ENCODE measurements around the gene ATP9B.
"Not testable (repeated sequence)": the region's sequence is repeated elsewhere in the genome, so short reads cannot be mapped to it uniquely, and the experiment has no call there.

The ATP9B gene

GRCh38 chr18:79250301-79250981 lies 181.2 kb downstream of the ATP9B start:
- H3K4me1 Mint-ChIP-seq (ENCODE audit: low read depth in 2 of 2): peaks cover 6 to 11% of the 10 kb centered on the region in 2 donors
- no peak overlapping the region for H3K4me3 Mint-ChIP-seq
- H3K27ac Mint-ChIP-seq: no peak overlapping the region
- DNase-seq (no peak), ATAC-seq (replicated peaks) (no peak)
- H3K9me3 Mint-ChIP-seq: no peaks in the 10 kb centered on the region
- no peaks in the 10 kb centered on the region for H3K27me3 Mint-ChIP-seq
- peaks cover 17% of the 10 kb centered on the region for H3K36me3 Mint-ChIP-seq (ENCODE audit: insufficient read depth)

- peaks cover 19% of the 10 kb centered on the region for H3K36me3 Mint-ChIP-seq (ENCODE audit: insufficient read depth)
- H3K4me1 Mint-ChIP-seq (ENCODE audit: low read depth in 2 of 2): peaks cover 6 to 11% of the 10 kb centered on the region in 2 donors
- H3K27ac Mint-ChIP-seq: no peak overlapping the region
- no peak for ATAC-seq (replicated peaks)
- no peaks in the 10 kb centered on the region for H3K27me3 Mint-ChIP-seq
- H3K9me3 Mint-ChIP-seq: no peaks in the 10 kb centered on the region
- DNase-seq: no peak
- H3K4me3 Mint-ChIP-seq: no peak overlapping the region
Observed at GRCh38 chr18:79251021-79251420, 181.8 kb downstream of the ATP9B start.

GRCh38 chr18:79252904-79253633 lies 183.9 kb downstream of the ATP9B start:
- Mint-ChIP-seq H3K4me3 (no peak overlapping the region), H3K27ac (no peak overlapping the region), H3K9me3 (no peaks in the 10 kb centered on the region), H3K27me3 (no peaks in the 10 kb centered on the region), H3K4me1 (ENCODE audit: low read depth in 2 of 2) (peaks cover 0 to 6% of the 10 kb centered on the region in 2 donors), H3K36me3 (ENCODE audit: insufficient read depth) (peaks cover 22% of the 10 kb centered on the region)
- ATAC-seq (replicated peaks) (no peak), DNase-seq (no peak)

- Mint-ChIP-seq H3K4me1 (ENCODE audit: low read depth in 2 of 2) (no peaks in the 10 kb centered on the region), H3K27ac (no peak overlapping the region), H3K36me3 (ENCODE audit: insufficient read depth) (peaks cover 20% of the 10 kb centered on the region), H3K27me3 (no peaks in the 10 kb centered on the region), H3K4me3 (no peak overlapping the region), H3K9me3 (no peaks in the 10 kb centered on the region)
- ATAC-seq (replicated peaks) (no peak), DNase-seq (no peak)
Observed at GRCh38 chr18:79257480-79257879, 188.3 kb downstream of the ATP9B start.

- no peaks in the 10 kb centered on the region for H3K4me1 Mint-ChIP-seq (ENCODE audit: low read depth in 2 of 2)
- ATAC-seq (replicated peaks) (no peak), DNase-seq (no peak)
- peaks cover 13% of the 10 kb centered on the region for H3K36me3 Mint-ChIP-seq (ENCODE audit: insufficient read depth)
- no peaks in the 10 kb centered on the region for H3K9me3 Mint-ChIP-seq
- H3K27me3 Mint-ChIP-seq: no peaks in the 10 kb centered on the region
- H3K27ac Mint-ChIP-seq: no peak overlapping the region
- H3K4me3 Mint-ChIP-seq: no peak overlapping the region
Observed at GRCh38 chr18:79258447-79258846, 189.3 kb downstream of the ATP9B start.

GRCh38 chr18:79259218-79259617 lies 190.0 kb downstream of the ATP9B start:
- no peaks in the 10 kb centered on the region for H3K27me3 Mint-ChIP-seq
- ATAC-seq (replicated peaks) (no peak), DNase-seq (no peak)
- no peaks in the 10 kb centered on the region for H3K4me1 Mint-ChIP-seq (ENCODE audit: low read depth in 2 of 2)
- H3K4me3 Mint-ChIP-seq: no peak overlapping the region
- H3K36me3 Mint-ChIP-seq (ENCODE audit: insufficient read depth): peaks cover 12% of the 10 kb centered on the region
- H3K9me3 Mint-ChIP-seq: no peaks in the 10 kb centered on the region
- no peak overlapping the region for H3K27ac Mint-ChIP-seq

GRCh38 chr18:79260023-79260422 lies 190.8 kb downstream of the ATP9B start:
- Mint-ChIP-seq H3K27me3 (no peaks in the 10 kb centered on the region), H3K4me3 (no peak overlapping the region), H3K9me3 (no peaks in the 10 kb centered on the region), H3K4me1 (ENCODE audit: low read depth in 2 of 2) (no peaks in the 10 kb centered on the region), H3K36me3 (ENCODE audit: insufficient read depth) (peaks cover 12% of the 10 kb centered on the region), H3K27ac (no peak overlapping the region)
- DNase-seq: no peak
- no peak for ATAC-seq (replicated peaks)

- Mint-ChIP-seq H3K27me3 (no peaks in the 10 kb centered on the region), H3K9me3 (no peaks in the 10 kb centered on the region), H3K27ac (no peak overlapping the region), H3K36me3 (ENCODE audit: insufficient read depth) (peaks cover 11% of the 10 kb centered on the region), H3K4me1 (ENCODE audit: low read depth in 2 of 2) (no peaks in the 10 kb centered on the region), H3K4me3 (no peak overlapping the region)
- no peak for DNase-seq
- no peak for ATAC-seq (replicated peaks)
Observed at GRCh38 chr18:79260510-79260909, 191.3 kb downstream of the ATP9B start.

GRCh38 chr18:79265068-79265467 lies 195.9 kb downstream of the ATP9B start:
- DNase-seq; H3K4me3 Mint-ChIP-seq; H3K4me1 Mint-ChIP-seq (ENCODE audit: low read depth in 2 of 2); ATAC-seq (replicated peaks); H3K9me3 Mint-ChIP-seq; H3K27ac Mint-ChIP-seq; H3K27me3 Mint-ChIP-seq: not testable (repeated sequence)
- peaks cover 10% of the 10 kb centered on the region for H3K36me3 Mint-ChIP-seq (ENCODE audit: insufficient read depth)

- not testable (repeated sequence) for H3K36me3 Mint-ChIP-seq (ENCODE audit: insufficient read depth); H3K27me3 Mint-ChIP-seq; DNase-seq; H3K9me3 Mint-ChIP-seq; ATAC-seq (replicated peaks); H3K4me3 Mint-ChIP-seq; H3K27ac Mint-ChIP-seq
- H3K4me1 Mint-ChIP-seq (ENCODE audit: low read depth in 2 of 2): peaks cover 12 to 15% of the 10 kb centered on the region in 2 donors
Observed at GRCh38 chr18:79271812-79272211, 202.6 kb downstream of the ATP9B start.

GRCh38 chr18:79272916-79273315 lies 203.7 kb downstream of the ATP9B start:
- Mint-ChIP-seq H3K4me1 (ENCODE audit: low read depth in 2 of 2) (peaks cover 12% of the 10 kb centered on the region in 2 donors), H3K36me3 (ENCODE audit: insufficient read depth) (no peaks in the 10 kb centered on the region), H3K27me3 (no peaks in the 10 kb centered on the region), H3K9me3 (no peaks in the 10 kb centered on the region), H3K4me3 (no peak overlapping the region), H3K27ac (no peak overlapping the region)
- ATAC-seq (replicated peaks): no peak
- no peak for DNase-seq

- Mint-ChIP-seq H3K4me3 (no peak overlapping the region), H3K4me1 (ENCODE audit: low read depth in 2 of 2) (peaks cover 12 to 17% of the 10 kb centered on the region in 2 donors), H3K27me3 (no peaks in the 10 kb centered on the region), H3K27ac (peak overlapping the region in 1 of 2 donors; percentile 52), H3K9me3 (no peaks in the 10 kb centered on the region), H3K36me3 (ENCODE audit: insufficient read depth) (peaks cover 11% of the 10 kb centered on the region)
- DNase-seq (no peak), ATAC-seq (replicated peaks) (no peak)
Observed at GRCh38 chr18:79274823-79275222, 205.6 kb downstream of the ATP9B start.

GRCh38 chr18:79275461-79275860 lies 206.3 kb downstream of the ATP9B start:
- no peaks in the 10 kb centered on the region for H3K9me3 Mint-ChIP-seq
- H3K27me3 Mint-ChIP-seq: no peaks in the 10 kb centered on the region
- H3K27ac Mint-ChIP-seq: peak overlapping the region; percentile 23 to 52
- ATAC-seq (replicated peaks) (no peak), DNase-seq (no peak)
- H3K4me1 Mint-ChIP-seq (ENCODE audit: low read depth in 2 of 2): peaks cover 12 to 17% of the 10 kb centered on the region in 2 donors
- peaks cover 11% of the 10 kb centered on the region for H3K36me3 Mint-ChIP-seq (ENCODE audit: insufficient read depth)
- H3K4me3 Mint-ChIP-seq: no peak overlapping the region

- H3K36me3 Mint-ChIP-seq (ENCODE audit: insufficient read depth): peaks cover 11% of the 10 kb centered on the region
- no peak for DNase-seq
- peak overlapping the region in 1 of 2 donors; percentile 23 for H3K27ac Mint-ChIP-seq
- no peak overlapping the region for H3K4me3 Mint-ChIP-seq
- H3K27me3 Mint-ChIP-seq: no peaks in the 10 kb centered on the region
- H3K9me3 Mint-ChIP-seq: no peaks in the 10 kb centered on the region
- ATAC-seq (replicated peaks): no peak
- H3K4me1 Mint-ChIP-seq (ENCODE audit: low read depth in 2 of 2): peaks cover 12 to 17% of the 10 kb centered on the region in 2 donors
Observed at GRCh38 chr18:79275992-79276391, 206.8 kb downstream of the ATP9B start.

All from effector memory CD8-positive, alpha-beta T cell (primary cell).